NCI-H1436 (cell line): ENCODE data around the gene ZNF772.

Experiments used
- DNase-seq: peaks from one replicate; lab custom pipeline; 2025; lab: John Stamatoyannopoulos, UW

ZNF772 gene

GRCh38 chr19:57435062-57435978 is 42.0 kb downstream of the ZNF772 start, which contains the start of gene ZNF749:
ZNF749 (plus strand) TSS chr19:57435325; CDS start chr19:57435579, 254 bp downstream.
- DNase-seq, result peak; percentile 99

- no peak for DNase-seq
Measured at GRCh38 chr19:57434386-57435061, 42.8 kb downstream of the ZNF772 start.

DNA sequence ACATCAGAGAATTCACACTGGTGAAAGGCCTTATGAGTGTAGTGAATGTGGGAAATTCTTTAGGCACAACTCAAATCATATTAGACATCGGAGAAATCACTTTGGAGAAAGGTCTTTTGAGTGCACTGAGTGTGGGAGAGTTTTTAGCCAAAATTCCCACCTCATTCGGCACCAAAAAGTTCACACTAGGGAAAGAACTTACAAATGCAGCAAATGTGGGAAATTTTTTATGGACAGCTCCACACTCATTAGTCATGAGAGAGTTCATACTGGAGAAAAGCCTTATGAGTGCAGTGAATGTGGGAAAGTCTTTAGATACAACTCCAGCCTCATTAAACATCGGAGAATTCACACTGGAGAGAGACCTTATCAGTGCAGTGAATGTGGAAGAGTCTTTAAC is 56.3 kb downstream of the ZNF772 start:
- no peak for DNase-seq

DNA sequence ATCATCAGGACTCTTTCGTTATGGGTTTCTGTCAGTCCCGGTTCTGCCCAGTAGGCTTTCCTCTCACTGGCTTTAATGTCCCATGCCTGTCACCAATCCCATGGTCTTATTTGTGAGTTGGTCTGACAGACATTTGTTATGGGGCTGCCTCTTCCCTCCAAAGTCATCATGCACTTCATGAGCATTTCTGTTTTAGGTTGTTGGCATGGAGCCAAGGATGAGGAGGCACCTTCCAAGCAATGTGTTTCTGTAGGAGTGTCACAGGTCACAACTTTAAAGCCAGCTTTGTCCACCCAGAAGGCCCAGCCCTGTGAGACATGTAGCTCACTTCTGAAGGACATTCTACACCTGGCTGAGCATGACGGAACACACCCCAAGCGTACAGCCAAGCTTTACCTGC is 57.9 kb downstream of the ZNF772 start:
- no peak for DNase-seq
